ENCODE data around the gene SYDE1.

- TF ChIP-seq CTCF (IDR thresholded peaks at IDR 0.05; ENCODE audit: low read depth, low read length, missing input control) (no peak), EGR1 (IDR thresholded peaks at IDR 0.05; ENCODE audit: low read depth in 2 of 2) (no peak), GABPA (IDR thresholded peaks at IDR 0.05 in 1 of 2, conservative IDR thresholded peaks at IDR 0.05 in 1 of 2) (no peak), RAD21 (IDR thresholded peaks at IDR 0.05) (no peak), JUND (IDR thresholded peaks at IDR 0.05) (no peak), YY1 (IDR thresholded peaks at IDR 0.05) (no peak), REST (IDR thresholded peaks at IDR 0.05) (no peak), TAF1 (conservative IDR thresholded peaks at IDR 0.05) (no peak), MAX (IDR thresholded peaks at IDR 0.05) (no peak), FOXA1 (IDR thresholded peaks at IDR 0.05) (no peak), ATF3 (IDR thresholded peaks at IDR 0.05) (no peak)
Measured at GRCh38 chr19:15107061-15108010, at the start of gene SYDE1.
